8988T (cell line): ENCODE data around the gene MEGF6.
"Not testable (repeated sequence)": the region's sequence is repeated elsewhere in the genome, so short reads cannot be mapped to it uniquely, and the experiment has no call there.

Experiments
- DNase-seq: peaks from one replicate; pipeline ENCODE4 v3.0.0; 2011

Gene MEGF6

GRCh38 chr1:3628445-3628844 is 17.1 kb upstream of the MEGF6 start:
- no peak for DNase-seq

GRCh38 chr1:3627515-3628253 is 16.4 kb upstream of the MEGF6 start:
- DNase-seq: no peak

DNA sequence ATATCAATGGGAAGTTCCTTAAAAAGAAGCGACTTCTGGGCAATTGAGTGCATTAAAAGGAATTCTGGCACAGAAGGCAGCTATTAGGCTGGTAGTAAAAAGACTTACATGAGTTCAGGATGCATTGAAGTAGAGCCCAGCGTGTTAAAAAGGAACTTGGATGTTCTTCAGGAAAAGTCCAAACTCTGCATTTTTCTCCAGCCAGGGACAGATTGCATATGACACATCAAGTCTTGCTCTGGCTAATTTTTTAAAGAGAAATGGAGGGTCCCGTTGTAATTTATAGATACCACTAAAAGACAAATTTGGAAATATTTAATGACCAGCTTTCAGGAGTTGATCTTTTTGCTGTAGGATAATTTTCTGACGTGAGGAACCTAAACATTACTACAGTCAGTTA is 14.7 kb upstream of the MEGF6 start:
- no peak for DNase-seq

DNA sequence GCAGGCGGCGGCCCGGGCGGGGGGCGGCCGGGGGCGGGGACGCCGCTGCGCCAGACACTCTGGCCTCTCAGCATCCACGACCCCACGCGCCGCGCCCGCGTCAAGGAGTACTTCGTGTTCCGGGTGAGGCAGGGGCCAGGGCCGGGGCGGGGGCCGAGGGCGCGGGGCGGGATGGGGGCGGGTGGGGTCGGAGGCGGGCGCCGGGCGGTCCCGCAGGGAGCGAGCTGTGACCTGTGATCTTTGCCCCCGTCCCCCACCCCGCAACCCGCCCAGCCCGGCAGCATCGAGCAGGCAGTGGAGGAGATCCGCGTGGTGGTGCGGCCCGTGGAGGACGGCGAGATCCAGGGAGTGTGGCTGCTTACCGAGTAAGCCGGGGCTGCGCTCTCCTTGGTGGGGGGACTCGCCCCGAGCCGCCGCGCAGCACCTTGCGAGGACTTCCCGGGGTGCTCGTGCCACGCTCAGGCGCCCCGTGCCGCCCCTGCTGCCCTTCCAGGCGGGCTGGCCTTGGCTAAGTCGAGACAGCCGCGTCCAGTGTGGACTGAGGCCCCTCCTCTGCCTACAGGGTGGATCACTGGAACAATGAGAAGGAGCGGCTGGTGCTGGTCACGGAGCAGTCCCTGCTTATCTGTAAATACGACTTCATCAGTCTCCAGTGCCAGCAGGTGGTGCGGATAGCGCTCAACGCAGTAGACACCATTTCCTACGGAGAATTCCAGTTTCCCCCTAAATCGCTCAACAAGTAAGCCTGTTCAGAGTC is 14.0 kb upstream of the MEGF6 start:
- DNase-seq: peak; percentile 70

DNA sequence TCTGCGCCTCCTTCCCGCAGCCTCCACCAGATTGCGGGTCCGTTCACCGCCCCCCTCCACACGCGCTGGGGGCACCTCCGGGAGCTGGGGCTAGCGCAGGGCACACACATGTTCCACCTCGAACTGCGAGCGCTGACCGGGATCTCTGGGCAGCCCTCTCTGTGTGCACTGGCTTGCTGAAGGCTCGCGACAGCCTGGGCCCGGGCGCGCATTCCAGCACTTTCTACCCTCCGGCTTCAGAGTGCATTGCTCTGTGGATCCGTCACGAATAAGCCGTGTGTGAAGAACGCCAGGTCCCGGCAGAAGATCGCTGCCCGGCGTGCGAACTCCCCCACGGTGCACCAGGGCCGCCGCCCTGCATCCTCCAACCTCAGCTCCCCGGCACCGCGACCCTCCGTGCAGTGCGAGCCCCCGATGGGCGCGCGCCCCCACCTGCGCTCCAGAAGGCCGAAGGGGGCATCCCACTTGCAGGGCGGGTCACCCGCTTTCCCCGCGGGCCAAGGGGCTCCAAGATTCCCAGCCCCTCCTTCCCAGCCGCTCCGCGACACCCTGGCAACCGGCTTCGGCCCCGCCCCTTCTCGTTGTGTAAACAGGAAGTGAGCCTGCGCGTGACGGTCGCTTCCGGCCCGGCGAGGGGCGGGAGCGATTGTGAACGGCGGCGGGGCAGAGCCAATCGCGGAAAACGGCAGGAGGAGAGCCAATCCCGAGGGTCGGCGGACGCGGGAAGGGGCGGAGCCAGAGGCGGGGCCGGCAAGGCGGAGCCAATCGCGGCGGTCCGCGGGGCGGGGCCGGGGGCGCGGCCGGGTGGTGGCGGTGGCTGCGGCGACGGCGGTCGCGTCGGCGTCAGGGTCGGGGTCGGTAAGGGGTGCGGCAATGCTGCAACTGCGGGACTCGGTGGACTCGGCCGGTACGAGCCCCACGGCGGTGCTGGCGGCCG is 13.2 kb upstream of the MEGF6 start, which contains the start of gene TPRG1L:
Gene TPRG1L, plus strand, starts transcription at position 816 of the 937 bp plus-strand sequence. Its CDS starts 58 bp downstream, at position 874.
- peak; percentile 96 for DNase-seq

GRCh38 chr1:3623441-3624199 is 12.3 kb upstream of the MEGF6 start:
- no peak for DNase-seq

- not testable (repeated sequence) for DNase-seq
Observed at GRCh38 chr1:3622102-3622501, 10.8 kb upstream of the MEGF6 start.

GRCh38 chr1:3621151-3621671 is 9.9 kb upstream of the MEGF6 start:
- not testable (repeated sequence) for DNase-seq

- DNase-seq: no peak
Observed at GRCh38 chr1:3620708-3621107, 9.4 kb upstream of the MEGF6 start.

DNA sequence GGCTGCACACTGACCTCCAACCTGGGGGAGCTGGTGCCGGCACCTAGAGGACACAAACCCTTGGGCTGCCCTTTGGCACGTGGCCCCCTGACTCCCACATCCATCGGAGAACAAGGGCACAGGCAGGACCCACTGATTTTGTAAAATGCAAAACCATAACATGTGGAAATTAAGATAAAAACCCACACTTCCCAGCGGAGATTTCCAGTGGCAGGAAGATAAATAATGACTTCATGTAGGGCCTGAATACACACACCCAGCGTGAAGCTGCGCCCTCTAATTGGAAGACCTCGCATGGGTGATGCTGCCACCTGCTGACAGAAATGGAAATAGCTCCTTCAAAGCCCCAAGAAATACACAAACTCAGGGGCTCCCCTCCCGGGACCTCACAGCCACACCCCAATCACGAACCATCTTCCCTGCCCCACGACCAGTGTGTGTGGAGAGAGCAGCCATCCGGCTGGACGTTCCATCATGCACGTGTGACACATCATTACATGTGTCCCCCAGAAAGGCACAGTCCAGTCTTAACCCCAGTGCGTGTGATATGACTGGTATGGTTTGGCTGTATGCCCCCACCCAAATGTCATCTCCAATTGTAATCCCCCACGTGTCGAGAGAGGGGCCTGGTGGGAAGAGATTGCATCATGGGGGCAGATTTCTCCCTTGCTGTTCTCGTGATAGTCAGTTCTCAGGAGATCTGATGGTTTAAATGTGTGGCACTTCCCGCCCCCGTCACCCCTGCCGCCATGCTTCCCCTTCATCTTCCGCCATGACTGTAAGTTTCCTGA is 7.8 kb upstream of the MEGF6 start:
- DNase-seq: no peak

DNA sequence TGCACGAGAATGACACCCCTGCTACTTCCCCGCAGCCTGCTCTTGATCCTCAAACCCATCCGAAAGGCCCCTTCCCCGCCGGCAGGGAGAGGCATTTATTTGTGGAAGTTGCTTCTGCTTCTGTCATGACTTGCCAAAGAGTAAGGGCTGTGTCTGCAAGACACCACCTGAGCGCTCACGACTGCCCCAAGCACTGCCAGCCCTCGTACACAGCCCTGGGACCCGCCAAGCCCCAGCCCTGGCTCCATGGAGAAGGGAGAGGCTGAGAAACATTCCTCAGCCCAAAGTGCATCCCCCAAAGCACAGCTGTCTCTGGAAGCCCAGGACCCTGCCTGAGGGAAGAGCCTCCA is 7.2 kb upstream of the MEGF6 start:
- DNase-seq: no peak

- DNase-seq: no peak
Observed at GRCh38 chr1:3617806-3618345, 6.6 kb upstream of the MEGF6 start.

DNA sequence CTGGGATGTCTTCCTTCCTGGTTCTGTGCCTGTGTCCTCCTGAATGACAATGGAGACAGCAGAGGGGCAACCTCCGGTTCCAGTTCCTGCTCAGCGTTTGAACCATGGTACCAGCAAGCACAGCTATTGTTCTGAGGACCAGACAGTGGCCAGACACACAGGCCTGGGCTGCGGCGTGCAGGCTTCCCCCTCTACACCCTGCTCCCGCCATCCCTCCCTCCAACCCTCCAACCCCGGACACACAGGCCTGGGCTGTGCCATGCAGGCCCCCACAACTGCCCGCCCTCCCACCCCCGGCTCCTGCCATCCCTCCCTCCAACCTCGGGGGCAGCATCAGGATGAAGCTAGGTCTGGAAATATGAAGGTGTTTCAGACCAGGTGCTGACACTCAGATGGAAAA is 5.6 kb upstream of the MEGF6 start:
- DNase-seq: no peak

DNA sequence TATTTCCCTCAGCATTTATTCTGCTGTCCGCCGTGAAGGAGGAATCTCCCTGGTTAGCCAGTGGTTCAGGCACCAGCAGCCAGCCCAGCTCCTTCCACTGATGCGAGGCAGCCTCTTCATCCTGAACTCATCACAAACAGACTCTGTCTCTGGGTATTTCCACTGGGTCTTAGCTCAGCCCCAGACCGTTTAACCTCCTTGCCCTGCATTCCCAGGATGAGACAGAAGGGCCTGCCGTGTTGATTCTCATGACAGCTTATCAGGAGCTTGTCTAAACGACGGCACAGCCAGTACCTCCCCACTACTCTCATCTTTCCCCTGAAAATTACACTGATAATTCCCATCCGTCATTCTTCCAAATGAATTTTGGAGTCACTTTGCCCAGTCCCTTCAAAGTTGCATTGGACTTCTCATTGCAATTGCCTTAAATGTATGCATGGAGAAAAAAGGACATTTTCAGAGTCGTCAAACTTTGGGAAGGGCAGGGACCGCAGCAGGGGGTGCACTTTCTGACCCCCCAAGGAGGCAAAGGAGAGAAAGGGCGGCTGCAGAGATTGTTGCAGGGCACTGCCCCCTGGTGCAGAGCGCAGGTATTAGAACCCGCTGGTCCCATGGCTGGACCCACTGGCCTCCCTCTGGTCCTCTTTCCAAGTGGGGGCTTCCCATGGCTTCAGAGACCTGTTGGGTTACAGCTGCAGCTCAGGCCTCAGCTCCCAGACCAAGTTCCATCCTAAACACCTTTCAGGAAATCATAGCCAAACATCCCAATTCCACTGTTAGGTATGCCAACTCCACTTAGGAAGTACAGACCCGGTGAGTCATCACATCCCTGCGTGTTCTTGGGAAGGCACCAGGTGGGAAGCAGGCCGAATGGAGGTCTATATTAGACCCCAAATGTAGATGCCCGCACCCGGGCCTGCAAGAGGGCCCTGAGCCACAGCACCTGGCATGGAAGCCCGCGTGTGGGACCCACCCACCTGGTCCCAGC is 3.7 kb upstream of the MEGF6 start:
- DNase-seq: no peak

DNA sequence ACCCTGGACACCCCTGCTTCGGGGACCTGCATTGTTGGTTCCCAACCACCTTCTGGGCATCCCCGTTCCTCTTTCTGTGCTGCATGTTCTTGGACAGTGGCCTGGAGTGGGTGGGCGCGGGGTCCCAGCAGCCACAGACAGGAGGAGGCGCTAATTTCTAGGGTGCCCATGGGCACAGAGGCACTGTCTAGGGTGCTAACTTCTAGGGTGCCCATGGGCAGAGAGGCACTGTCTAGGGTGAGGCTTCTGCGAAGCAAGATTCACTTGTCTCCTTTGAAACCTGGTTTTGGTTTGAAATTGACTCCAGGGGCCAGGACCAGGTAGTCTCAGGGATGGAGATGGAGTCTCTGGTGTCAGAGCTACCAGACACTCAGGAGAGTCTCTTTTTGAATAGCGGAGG is 815 bp upstream of the MEGF6 start:
- DNase-seq: no peak

- no peak for DNase-seq
Observed at GRCh38 chr1:3610527-3611169, 660 bp downstream of the MEGF6 start.

DNA sequence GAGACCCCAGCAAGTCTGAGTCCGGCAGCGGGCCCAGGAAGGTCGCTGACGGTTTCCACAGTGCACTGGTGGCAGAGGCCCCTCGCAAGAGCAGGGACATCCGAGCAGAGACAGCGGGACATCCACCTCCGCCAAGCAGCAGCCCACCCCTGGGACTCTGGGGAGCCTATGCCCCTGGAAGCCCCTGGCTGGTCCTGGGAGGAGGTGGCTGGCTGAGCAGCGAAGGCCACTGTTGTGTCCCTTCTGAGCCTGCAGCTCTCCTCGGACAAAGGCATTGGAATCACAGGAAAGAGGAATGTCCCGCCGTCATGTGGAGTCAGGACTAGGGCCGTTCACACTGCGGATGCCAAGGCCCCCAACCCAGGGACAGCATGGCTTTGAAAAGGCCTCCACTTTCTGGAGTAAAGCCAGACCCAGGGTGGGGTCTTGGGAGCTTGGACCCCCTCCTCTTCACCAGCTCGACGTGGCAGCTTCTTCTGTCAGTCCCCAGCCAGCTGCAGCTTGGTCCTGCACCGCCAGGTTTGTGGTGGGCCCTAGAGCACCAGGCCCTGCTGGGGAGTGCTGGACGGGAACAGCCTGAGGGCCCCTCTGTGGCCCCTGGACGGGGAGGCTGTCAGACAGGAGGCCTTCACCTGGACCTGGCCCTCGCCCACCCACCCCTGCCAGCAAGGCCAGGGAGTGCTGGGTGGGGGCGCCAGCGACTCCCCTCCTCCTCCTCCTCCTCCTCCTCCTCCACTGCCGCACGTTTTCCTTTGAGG is 1.4 kb downstream of the MEGF6 start:
- no peak for DNase-seq

GRCh38 chr1:3609016-3609768 is 2.1 kb downstream of the MEGF6 start:
- no peak for DNase-seq
